Right atrium auricular region (tissue), 2 donors: Measurements from ENCODE around the gene CRYBA4. TPM values are rescaled to one million over a fixed set of nuclear protein-coding genes. Genes with fewer than 3 reads are reported as not detected.

Experiments used
- DNase-seq: peaks from one replicate; pipeline ENCODE4 v3.0.0-alpha.2; 2019; ENCODE audit warnings: low spot score
- H3K27ac ChIP-seq, 2 donors: fragments of 200-600 bp; sonication (generic); 1 replicate in 1 of 2; 2 replicates in 1 of 2; pipeline ENCODE4 v1.5.1; 2016 to 2019
- H3K27me3 ChIP-seq, 2 donors: fragments of 200-600 bp; sonication (generic); one replicate each; pipeline versions ENCODE4 v1.5.1 to v1.6.0; 2017 to 2019
- H3K36me3 ChIP-seq: fragments of 200-600 bp; sonication (generic); one replicate; pipeline ENCODE4 v1.5.1; 2016
- H3K4me1 ChIP-seq, 2 donors: fragments of 200-600 bp; sonication (generic); one replicate each; pipeline versions ENCODE4 v1.5.1 to v1.6.0; 2017 to 2019
- H3K4me3 ChIP-seq, 2 donors: fragments of 200-600 bp; sonication (generic); 1 replicate in 1 of 2; 2 replicates in 1 of 2; pipeline ENCODE4 v1.5.1; 2017 to 2019; ENCODE audit warnings: mild to moderate bottlenecking in 1 of 2, moderate library complexity in 1 of 2
- H3K9me3 ChIP-seq, 2 donors: fragments of 200-600 bp; sonication (generic); one replicate each; pipeline ENCODE4 v1.5.1; 2019
- total RNA-seq, 2 donors: library from RNA; depleted of rRNA; stranded (reverse); fragments of >200 nt; gene quantifications; one replicate each; pipeline ENCODE4 v1.1.0, GENCODE V29; 2016
- TF ChIP-seq, protein P1 (sequence below), 2 donors: fragments of 200-600 bp; sonication (generic); IDR thresholded peaks; one replicate each; pipeline ENCODE4 v1.5.1; 2019; ENCODE audit warnings: antibody characterized with exemption in 2 of 2

CRYBA4 gene
- total RNA-seq, 2 donors from 2014 or later, result not detected

DNA sequence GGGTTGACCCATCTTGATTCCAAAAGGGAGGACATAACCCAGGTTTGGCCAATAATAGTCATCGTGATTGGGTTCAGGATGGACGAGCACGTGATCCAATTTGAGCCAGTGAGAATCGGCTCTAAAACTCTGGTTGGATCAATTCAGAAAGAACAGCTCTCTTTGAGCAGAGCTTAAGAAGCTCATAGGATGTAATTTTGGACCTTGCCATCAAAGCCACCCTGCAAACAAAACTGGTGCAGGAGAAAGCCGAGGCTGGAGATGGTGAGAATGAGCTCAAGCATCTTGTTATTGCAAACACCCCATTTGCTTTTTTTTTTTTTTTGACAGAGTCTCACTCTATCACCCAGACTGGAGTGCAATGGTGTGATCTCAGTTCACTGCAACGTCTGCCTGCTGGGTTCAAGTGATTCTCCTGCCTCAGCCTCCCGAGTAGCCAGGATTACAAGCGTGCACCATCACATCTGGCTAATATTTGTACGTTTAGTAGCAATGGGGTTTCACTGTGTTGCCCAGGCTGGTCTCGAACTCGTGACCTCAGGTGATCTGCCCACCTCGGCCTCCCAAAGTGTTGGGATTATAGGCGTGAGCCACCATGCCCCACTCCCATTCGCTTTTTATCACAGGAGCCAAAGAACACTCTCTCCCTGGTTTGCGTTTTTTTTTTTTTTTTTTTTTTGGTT is 21.8 kb downstream of the CRYBA4 start:
- TF ChIP-seq, protein P1, sequence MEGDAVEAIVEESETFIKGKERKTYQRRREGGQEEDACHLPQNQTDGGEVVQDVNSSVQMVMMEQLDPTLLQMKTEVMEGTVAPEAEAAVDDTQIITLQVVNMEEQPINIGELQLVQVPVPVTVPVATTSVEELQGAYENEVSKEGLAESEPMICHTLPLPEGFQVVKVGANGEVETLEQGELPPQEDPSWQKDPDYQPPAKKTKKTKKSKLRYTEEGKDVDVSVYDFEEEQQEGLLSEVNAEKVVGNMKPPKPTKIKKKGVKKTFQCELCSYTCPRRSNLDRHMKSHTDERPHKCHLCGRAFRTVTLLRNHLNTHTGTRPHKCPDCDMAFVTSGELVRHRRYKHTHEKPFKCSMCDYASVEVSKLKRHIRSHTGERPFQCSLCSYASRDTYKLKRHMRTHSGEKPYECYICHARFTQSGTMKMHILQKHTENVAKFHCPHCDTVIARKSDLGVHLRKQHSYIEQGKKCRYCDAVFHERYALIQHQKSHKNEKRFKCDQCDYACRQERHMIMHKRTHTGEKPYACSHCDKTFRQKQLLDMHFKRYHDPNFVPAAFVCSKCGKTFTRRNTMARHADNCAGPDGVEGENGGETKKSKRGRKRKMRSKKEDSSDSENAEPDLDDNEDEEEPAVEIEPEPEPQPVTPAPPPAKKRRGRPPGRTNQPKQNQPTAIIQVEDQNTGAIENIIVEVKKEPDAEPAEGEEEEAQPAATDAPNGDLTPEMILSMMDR (IDR thresholded peaks at IDR 0.05), result no peak
- Histone ChIP-seq H3K9me3 (no peaks in the 10 kb centered on the region), H3K36me3 (no peaks in the 10 kb centered on the region), H3K4me1 (peaks cover 0 to 15% of the 10 kb centered on the region in 2 donors), H3K27ac (peak overlapping the region in 1 of 2 donors; percentile 11), H3K4me3 (no peak overlapping the region), H3K27me3 (no peaks in the 10 kb centered on the region)
- no peak for DNase-seq

DNA sequence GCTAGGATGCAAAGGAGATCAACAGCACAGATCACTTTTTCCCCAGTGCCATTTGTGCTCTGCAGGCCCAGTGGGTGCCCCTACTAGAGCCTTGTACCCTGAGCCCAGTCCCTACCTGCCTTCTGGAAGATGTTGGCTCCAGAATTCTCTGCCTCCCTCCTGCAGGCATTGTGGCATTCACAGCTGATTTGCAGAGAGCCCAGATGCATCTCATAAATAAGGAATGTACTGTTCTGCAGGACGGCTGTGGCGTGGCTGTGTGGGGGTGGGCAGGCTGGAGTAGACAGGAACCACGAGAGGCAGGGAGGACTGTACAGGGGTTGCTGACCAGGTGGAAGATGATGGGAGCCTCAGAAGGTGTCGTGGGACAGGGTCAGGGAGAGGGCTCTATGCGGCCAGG is 24.4 kb downstream of the CRYBA4 start:
- Histone ChIP-seq H3K9me3 (no peaks in the 10 kb centered on the region), H3K27ac (no peak overlapping the region), H3K4me3 (no peak overlapping the region), H3K4me1 (peaks cover 0 to 15% of the 10 kb centered on the region in 2 donors), H3K36me3 (no peaks in the 10 kb centered on the region), H3K27me3 (no peaks in the 10 kb centered on the region)
- TF ChIP-seq, protein P1 (IDR thresholded peaks at IDR 0.05), result no peak
- DNase-seq, result no peak

DNA sequence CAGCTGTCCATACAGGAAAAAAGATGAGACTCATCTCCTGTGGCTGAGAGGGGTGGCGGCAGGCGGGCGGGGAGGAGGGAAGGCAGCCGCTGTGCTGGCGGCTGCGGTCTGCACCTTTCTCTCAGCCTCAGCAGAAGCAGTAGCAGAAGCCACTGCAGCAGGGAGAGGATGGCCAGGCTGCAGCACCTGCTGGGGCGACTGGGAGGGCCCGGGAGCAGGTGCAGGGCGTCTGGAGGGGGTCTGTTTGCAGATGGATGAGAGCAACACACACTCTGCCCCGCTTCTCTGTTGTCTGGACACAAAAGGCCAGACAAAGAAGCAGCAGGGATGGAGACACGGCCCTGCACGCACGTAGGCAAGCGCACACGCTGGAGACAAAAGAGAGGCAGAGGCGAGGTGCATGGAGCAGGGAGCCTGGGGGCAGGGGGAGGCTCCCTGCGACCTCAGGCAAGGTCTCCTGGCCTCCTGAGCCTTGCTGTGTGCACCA is 26.3 kb downstream of the CRYBA4 start:
- no peaks in the 10 kb centered on the region for H3K27me3 ChIP-seq
- no peak overlapping the region for H3K27ac ChIP-seq
- DNase-seq, result no peak
- peaks cover 0 to 15% of the 10 kb centered on the region in 2 donors for H3K4me1 ChIP-seq
- H3K36me3 ChIP-seq, result no peaks in the 10 kb centered on the region
- TF ChIP-seq, protein P1 (IDR thresholded peaks at IDR 0.05), result no peak
- H3K4me3 ChIP-seq, result no peak overlapping the region
- H3K9me3 ChIP-seq, result no peaks in the 10 kb centered on the region

DNA sequence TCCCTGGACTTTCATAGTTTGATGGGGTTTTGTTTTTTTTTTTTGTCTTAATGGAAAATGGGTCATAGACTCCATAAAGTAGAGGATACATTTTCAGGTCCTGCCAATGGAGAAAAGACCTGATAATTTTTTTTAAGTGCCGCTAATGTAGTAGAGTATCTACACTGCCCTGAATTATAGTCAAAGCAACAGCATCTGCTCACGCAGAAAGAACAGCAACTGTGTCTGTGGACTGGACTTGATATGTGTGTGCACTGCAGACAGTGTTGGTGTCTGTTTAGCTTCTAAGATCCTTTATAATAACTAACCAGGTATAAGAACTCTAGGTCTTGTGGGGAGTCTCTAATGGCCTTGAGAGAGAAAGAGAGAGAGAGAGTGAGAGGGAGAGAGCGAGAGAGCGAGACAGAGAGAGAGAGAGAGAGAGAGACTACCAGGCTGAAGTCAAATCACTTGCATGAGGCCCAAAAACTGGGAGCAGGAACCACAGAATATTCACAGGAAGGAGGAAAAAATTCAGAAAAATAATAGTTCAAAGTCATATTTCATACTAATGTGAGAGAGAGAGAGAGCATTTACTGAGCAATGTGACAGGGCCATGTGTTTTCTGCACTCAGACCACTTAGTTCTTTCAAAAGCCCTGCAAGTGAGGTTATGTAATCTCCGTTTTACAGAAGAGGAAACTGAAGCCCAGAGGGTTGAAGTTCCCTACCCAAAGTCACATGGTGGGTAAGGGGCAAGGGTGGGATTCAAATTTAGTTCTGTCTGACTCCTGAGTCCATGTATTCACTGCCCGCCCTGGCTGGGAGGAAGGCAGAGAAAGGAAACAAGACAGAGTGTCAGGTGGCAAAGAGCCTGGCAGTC is 27.0 kb downstream of the CRYBA4 start:
- no peaks in the 10 kb centered on the region for H3K36me3 ChIP-seq
- no peaks in the 10 kb centered on the region for H3K27me3 ChIP-seq
- H3K27ac ChIP-seq, result no peak overlapping the region
- no peaks in the 10 kb centered on the region for H3K9me3 ChIP-seq
- H3K4me3 ChIP-seq, result no peak overlapping the region
- TF ChIP-seq, protein P1 (IDR thresholded peaks at IDR 0.05), result no peak
- no peak for DNase-seq
- peaks cover 0 to 15% of the 10 kb centered on the region in 2 donors for H3K4me1 ChIP-seq

DNA sequence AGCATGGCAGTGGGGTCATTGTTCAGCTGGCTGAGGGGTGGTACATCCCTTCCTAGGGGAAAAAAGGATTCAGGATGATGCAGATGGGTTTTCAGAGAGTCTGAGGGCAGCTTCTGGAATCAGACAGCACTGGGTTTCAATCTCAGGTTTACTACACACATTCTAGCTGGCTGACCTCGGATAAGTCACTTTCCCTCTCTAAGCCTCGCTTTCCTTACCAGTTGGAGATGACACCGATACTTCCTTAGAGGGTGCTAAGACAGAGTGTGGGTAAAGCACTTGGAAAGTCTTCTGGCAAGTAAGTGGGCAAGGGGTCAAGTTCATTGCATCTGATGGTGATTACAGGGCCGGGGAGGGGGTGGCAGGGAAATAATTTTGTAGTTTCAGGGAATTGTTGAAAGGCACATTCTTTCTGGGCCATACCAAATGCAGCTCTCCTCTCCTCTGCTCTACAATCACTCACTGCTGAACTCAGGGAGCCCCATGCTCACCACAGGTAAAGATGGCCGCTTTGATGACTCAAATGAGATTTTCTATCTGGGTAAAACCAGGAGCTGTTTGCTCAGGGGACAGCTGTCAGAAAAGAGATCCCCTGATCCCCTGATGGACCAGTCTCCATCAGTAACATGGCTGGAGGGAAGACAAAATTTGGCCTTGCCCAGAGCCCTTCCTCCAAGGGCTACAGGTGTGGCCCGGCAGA is 29.1 kb downstream of the CRYBA4 start:
- Histone ChIP-seq H3K36me3 (no peaks in the 10 kb centered on the region), H3K27me3 (no peaks in the 10 kb centered on the region), H3K27ac (no peak overlapping the region), H3K4me1 (no peaks in the 10 kb centered on the region), H3K4me3 (no peak overlapping the region), H3K9me3 (no peaks in the 10 kb centered on the region)
- DNase-seq, result no peak
- TF ChIP-seq, protein P1 (IDR thresholded peaks at IDR 0.05), result no peak
